HCT116 (cell line): ENCODE measurements around the gene DPYSL5. TPM values are rescaled to one million over a fixed set of nuclear protein-coding genes. Genes with fewer than 3 reads are reported as not detected.

Source experiments
- ATAC-seq: fragments of 200-7000 bp; cut with Tn5 transposase; 2 replicates; pipeline ENCODE4 v1.9.1; 2020; ENCODE audit warnings: mild to moderate bottlenecking, moderate library complexity
- BruUV-seq: library from RNA; stranded (reverse); fragments of 400-500 nt; replicated peaks from 2 replicates; lab custom pipeline; 2021; lab: Mats Ljungman, UMichigan
- CTCF ChIA-PET: fragments of 300-600 bp; sonication (Branson Sonifier 250); formaldehyde crosslinking; loops from one replicate; lab custom pipeline; 2021; ENCODE audit warnings: antibody characterized with exemption; lab: Charles Lee
- POLR2A ChIA-PET: fragments of 300-600, 350-600 bp; sonication (Branson Sonifier 250); formaldehyde crosslinking; loops from one replicate; lab custom pipeline; 2021; ENCODE audit warnings: antibody characterized with exemption; lab: Charles Lee
- RAD21 ChIA-PET, 2 experiments: fragments of 300-600 bp; sonication (Branson Sonifier 250); formaldehyde crosslinking; loops; one replicate each; lab custom pipeline; 2023; ENCODE audit warnings: low total read pairs in 2 of 2; ENCODE audit not compliant: uncharacterized antibody in 2 of 2, unreplicated experiment in 2 of 2, low non-redundant PET in 1 of 2; lab: Charles Lee
- DNase-seq: peaks from one replicate; pipeline ENCODE4 v3.0.0-alpha.2; 2010; ENCODE audit warnings: low read depth, low spot score
- H2AFZ ChIP-seq: fragments of 200-600 bp; shearing (Covaris generic), sonication (generic); 2 replicates; pipeline ENCODE4 v1.6.1; 2017; ENCODE audit warnings: low read depth, mixed run types, mixed read lengths, antibody characterized with exemption, low read length; ENCODE audit not compliant: poor library complexity, severe bottlenecking
- H3K27ac ChIP-seq: 2 replicates; pipeline ENCODE4 v1.5.1; 2012; ENCODE audit warnings: low read depth, low read length
- H3K27me3 ChIP-seq: fragments of 200-600 bp; sonication (generic); 2 replicates; pipeline ENCODE4 v1.6.1; 2016; ENCODE audit warnings: mixed run types, low read length, mixed read lengths; ENCODE audit not compliant: insufficient read depth
- H3K36me3 ChIP-seq, 2 experiments: fragments of 200-500 bp in 1 of 2; fragments of 200-600 bp in 1 of 2; sonication (Bioruptor generic) in 1 of 2; sonication (generic) in 1 of 2; 2 replicates each; pipeline versions ENCODE4 v1.5.1 to v1.6.1; 2014 to 2016; ENCODE audit warnings: low read length in 2 of 2, inconsistent platforms in 1 of 2, mixed read lengths in 1 of 2, mixed run types in 1 of 2; ENCODE audit not compliant: insufficient read depth in 2 of 2, control insufficient read depth in 1 of 2
- H3K4me1 ChIP-seq, 2 experiments: fragments of 200-600 bp in 1 of 2; sonication (generic) in 1 of 2; 2 replicates each; pipeline versions ENCODE4 v1.5.1 to v1.6.1; 2012 to 2017; ENCODE audit warnings: low read length in 2 of 2, inconsistent platforms in 1 of 2, mild to moderate bottlenecking in 1 of 2, mixed read lengths in 1 of 2, mixed run types in 1 of 2, moderate library complexity in 1 of 2; ENCODE audit not compliant: insufficient read depth in 2 of 2, control insufficient read depth in 1 of 2
- H3K4me2 ChIP-seq: fragments of 200-600 bp; sonication (generic); 2 replicates; pipeline ENCODE4 v1.6.1; 2017; ENCODE audit warnings: mixed run types, low read length, mixed read lengths
- H3K4me3 ChIP-seq, 2 experiments: fragments of 200-600 bp in 1 of 2; sonication (generic) in 1 of 2; replicated peaks in 1 of 2; 2 replicates each; pipeline ENCODE4 v1.5.1; 2011 to 2016; ENCODE audit warnings: low read length in 2 of 2, control low read depth in 1 of 2, low read depth in 1 of 2, mild to moderate bottlenecking in 1 of 2, mixed read lengths in 1 of 2, mixed run types in 1 of 2
- H3K79me2 ChIP-seq: fragments of 200-600 bp; sonication (generic); 2 replicates; pipeline ENCODE4 v1.6.1; 2017; ENCODE audit warnings: mild to moderate bottlenecking, mixed run types, low read length, moderate library complexity, mixed read lengths; ENCODE audit not compliant: insufficient read depth
- H3K9ac ChIP-seq: fragments of 200-600 bp; sonication (generic); 2 replicates; pipeline ENCODE4 v1.6.1; 2016; ENCODE audit warnings: low read length, mixed read lengths
- H3K9me2 ChIP-seq: fragments of 200-600 bp; sonication (generic), shearing (Covaris generic); 2 replicates; pipeline ENCODE4 v1.6.1; 2017; ENCODE audit warnings: mixed run types, mild to moderate bottlenecking, moderate library complexity; ENCODE audit not compliant: insufficient read depth
- H3K9me3 ChIP-seq, 2 experiments: fragments of 200-500 bp in 1 of 2; fragments of 200-600 bp in 1 of 2; sonication (Bioruptor generic) in 1 of 2; sonication (generic) in 1 of 2; 2 replicates each; pipeline ENCODE4 v1.6.1; 2014 to 2017; ENCODE audit warnings: low read length in 2 of 2, mixed read lengths in 2 of 2, inconsistent platforms in 1 of 2, low read depth in 1 of 2, mild to moderate bottlenecking in 1 of 2, mixed run types in 1 of 2, moderate library complexity in 1 of 2; ENCODE audit not compliant: control insufficient read depth in 1 of 2, insufficient read depth in 1 of 2
- H4K20me1 ChIP-seq: fragments of 200-600 bp; sonication (generic), shearing (Covaris generic); 2 replicates; pipeline ENCODE4 v1.6.1; 2017; ENCODE audit warnings: mixed run types, mild to moderate bottlenecking, moderate library complexity; ENCODE audit not compliant: insufficient read depth
- ATF3 ChIP-seq: IDR thresholded peaks from 2 replicates; pipeline ENCODE4 v1.6.1; 2012
- CBX3 ChIP-seq: IDR thresholded peaks from 2 replicates; pipeline ENCODE4 v1.6.1; 2012; ENCODE audit warnings: low read depth
- CTCF ChIP-seq, 3 experiments: fragments of 200-600 bp in 1 of 3; sonication (generic) in 1 of 3; IDR thresholded peaks in 2 of 3; conservative IDR thresholded peaks in 1 of 3; 2 replicates each; pipeline ENCODE4 v1.5.1; 2012 to 2017; ENCODE audit warnings: low read depth in 2 of 3, low read length in 2 of 3, antibody characterized with exemption in 1 of 3, borderline replicate concordance in 1 of 3, control low read depth in 1 of 3, mild to moderate bottlenecking in 1 of 3, mixed read lengths in 1 of 3, mixed run types in 1 of 3, moderate library complexity in 1 of 3; ENCODE audit not compliant: insufficient read depth in 1 of 3
- EGR1 ChIP-seq: IDR thresholded peaks from 2 replicates; pipeline ENCODE4 v1.6.1; 2012; ENCODE audit warnings: low read depth
- ELF1 ChIP-seq: IDR thresholded peaks from 2 replicates; pipeline ENCODE4 v1.6.1; 2012; ENCODE audit warnings: low read depth, borderline replicate concordance
- EZH2 ChIP-seq: fragments of 200-600 bp; sonication (generic); IDR thresholded peaks from 2 replicates; pipeline ENCODE4 v1.6.1; 2017; ENCODE audit warnings: antibody characterized with exemption, mixed run types
- JUND ChIP-seq: IDR thresholded peaks from 2 replicates; pipeline ENCODE4 v1.6.1; 2012
- MAX ChIP-seq: IDR thresholded peaks from 2 replicates; pipeline ENCODE4 v1.6.1; 2012
- POLR2AphosphoS5 ChIP-seq: IDR thresholded peaks from 2 replicates; pipeline ENCODE4 v1.6.1; 2011; ENCODE audit warnings: mild to moderate bottlenecking, low read depth, low read length, moderate library complexity
- RAD21 ChIP-seq: IDR thresholded peaks from 2 replicates; pipeline ENCODE4 v1.6.1; 2012; ENCODE audit warnings: low read depth, mild to moderate bottlenecking
- REST ChIP-seq: IDR thresholded peaks from 2 replicates; pipeline ENCODE4 v1.6.1; 2012; ENCODE audit warnings: low read depth
- SRF ChIP-seq: IDR thresholded peaks from 2 replicates; pipeline ENCODE4 v1.6.1; 2012; ENCODE audit warnings: low read depth
- TCF7L2 ChIP-seq: IDR thresholded peaks from 2 replicates; pipeline ENCODE4 v1.7.0; 2011; ENCODE audit warnings: borderline replicate concordance, inconsistent platforms; ENCODE audit not compliant: insufficient read depth, insufficient read length; ENCODE audit errors: extremely low read depth
- ZBTB33 ChIP-seq: IDR thresholded peaks from 2 replicates; pipeline ENCODE4 v1.6.1; 2011; ENCODE audit warnings: mild to moderate bottlenecking, low read length, moderate library complexity; ENCODE audit not compliant: insufficient replicate concordance; ENCODE audit errors: extremely low read depth
- ZFX ChIP-seq: fragments of 450-650 bp; IDR thresholded peaks from 2 replicates; pipeline ENCODE4 v1.6.1; 2017
- ZNF274 ChIP-seq: fragments of 200-500 bp; sonication (Bioruptor generic); IDR thresholded peaks from 2 replicates; pipeline ENCODE4 v1.6.1; 2014; ENCODE audit warnings: mild to moderate bottlenecking, low read depth, low read length, inconsistent platforms
- intact Hi-C: fragments of 100-400 bp; cut with micrococcal nuclease; formaldehyde crosslinking; loops from 2 replicates; pipeline ENCODE4 v1.10.0; 2022
- total RNA-seq: library from RNA; stranded (reverse); gene quantifications from one replicate; pipeline ENCODE4 v1.2.1, GENCODE V29; 2021; ENCODE audit not compliant: unreplicated experiment

DPYSL5 gene
- total RNA-seq, 1 experiment from 2014 or later = 8.4 TPM

GRCh38 chr2:26951236-26951635 is 103.3 kb downstream of the DPYSL5 start:
- no peaks in the 10 kb centered on the region for H3K36me3 ChIP-seq
- H3K4me1 ChIP-seq = peaks cover 0 to 8% of the 10 kb centered on the region in 2 experiments; a peak in 3 of 4 replicates
- no peak overlapping the region for H3K4me2 ChIP-seq
- H3K27ac ChIP-seq = no peak overlapping the region
- intact Hi-C loops = no loop called here
- no peaks in the 10 kb centered on the region for H4K20me1 ChIP-seq
- H3K9me2 ChIP-seq = no peaks in the 10 kb centered on the region
- H3K79me2 ChIP-seq = no peaks in the 10 kb centered on the region
- POLR2A ChIA-PET = no interaction called here
- H3K9ac ChIP-seq = no peak overlapping the region
- H3K27me3 ChIP-seq = no peaks in the 10 kb centered on the region
- BruUV-seq = no TSS peak
- ATAC-seq = no peak
- CTCF ChIA-PET = no interaction called here
- no peaks in the 10 kb centered on the region for H3K9me3 ChIP-seq
- RAD21 ChIA-PET = no interaction called here
- no peak overlapping the region for H3K4me3 ChIP-seq
- no peak overlapping the region for H2AFZ ChIP-seq
- no peak for DNase-seq
- TF ChIP-seq ZNF274 = no peak
- no peak for TF ChIP-seq TCF7L2
- no peak for TF ChIP-seq EZH2
- no peak for TF ChIP-seq EGR1
- no peak for TF ChIP-seq POLR2AphosphoS5
- TF ChIP-seq ZFX = no peak
- TF ChIP-seq JUND = no peak
- TF ChIP-seq ATF3 = no peak
- no peak for TF ChIP-seq CTCF (IDR thresholded peaks at IDR 0.05 in 2 of 3, conservative IDR thresholded peaks at IDR 0.05 in 1 of 3; ENCODE audit: borderline replicate concordance in 1 of 3, insufficient read depth in 1 of 3, low read depth in 2 of 3, low read length in 2 of 3)
- no peak for TF ChIP-seq RAD21
- no peak for TF ChIP-seq CBX3
- TF ChIP-seq ELF1 = no peak
- TF ChIP-seq ZBTB33 = no peak
- TF ChIP-seq REST = no peak
- no peak for TF ChIP-seq SRF
- no peak for TF ChIP-seq MAX
